Measurements from ENCODE around the gene ENG.

Gene ENG

GRCh38 chr9:127801955-127802575 lies 52.4 kb downstream of the ENG start:
- TF ChIP-seq SUZ12 (IDR thresholded peaks at IDR 0.05; ENCODE audit: extremely low read depth, insufficient read depth, insufficient read length) (no peak), ZNF274 (IDR thresholded peaks at IDR 0.05; ENCODE audit: low read depth, low read length) (no peak), YY1 (IDR thresholded peaks at IDR 0.05; ENCODE audit: insufficient read depth, insufficient read length) (no peak)
- DNase-seq (ENCODE audit: low read depth, low spot score): peak; percentile 58
- H3K9ac ChIP-seq (ENCODE audit: insufficient read length, low read depth): peak overlapping the region; percentile 65
- peak overlapping the region; percentile 34 for H3K4me3 ChIP-seq (ENCODE audit: insufficient read length, low read depth)
- H3K36me3 ChIP-seq (ENCODE audit: insufficient read depth, insufficient read length, low read length): peaks cover 32% of the 10 kb centered on the region
- no peaks in the 10 kb centered on the region for H3K27me3 ChIP-seq (ENCODE audit: insufficient read depth, insufficient read length)
- H3K9me3 ChIP-seq (ENCODE audit: insufficient read depth, low read length): no peaks in the 10 kb centered on the region
- H3K4me1 ChIP-seq (ENCODE audit: insufficient read depth, insufficient read length): peaks cover 6% of the 10 kb centered on the region

- DNase-seq (ENCODE audit: low read depth, low spot score): no peak
- H3K9ac ChIP-seq (ENCODE audit: insufficient read length, low read depth): no peak overlapping the region
Measured at GRCh38 chr9:127796852-127797370, 57.5 kb downstream of the ENG start.

GRCh38 chr9:127796225-127796813 lies 58.1 kb downstream of the ENG start:
- peaks cover 5% of the 10 kb centered on the region for H3K4me1 ChIP-seq (ENCODE audit: insufficient read depth, insufficient read length)
- no peak for TF ChIP-seq YY1 (IDR thresholded peaks at IDR 0.05; ENCODE audit: insufficient read depth, insufficient read length)
- no peak for TF ChIP-seq ZNF274 (IDR thresholded peaks at IDR 0.05; ENCODE audit: low read depth, low read length)
- TF ChIP-seq SUZ12 (IDR thresholded peaks at IDR 0.05; ENCODE audit: extremely low read depth, insufficient read depth, insufficient read length): no peak
- H3K9ac ChIP-seq (ENCODE audit: insufficient read length, low read depth): no peak overlapping the region
- no peaks in the 10 kb centered on the region for H3K27me3 ChIP-seq (ENCODE audit: insufficient read depth, insufficient read length)
- H3K4me3 ChIP-seq (ENCODE audit: insufficient read length, low read depth): no peak overlapping the region
- peaks cover 25% of the 10 kb centered on the region for H3K36me3 ChIP-seq (ENCODE audit: insufficient read depth, insufficient read length, low read length)
- no peaks in the 10 kb centered on the region for H3K9me3 ChIP-seq (ENCODE audit: insufficient read depth, low read length)
- DNase-seq (ENCODE audit: low read depth, low spot score): no peak

More at GRCh38 chr9:127796852-127797370, 57.5 kb downstream of the ENG start:
- Histone ChIP-seq H3K4me1 (ENCODE audit: insufficient read depth, insufficient read length) (peaks cover 5% of the 10 kb centered on the region), H3K9me3 (ENCODE audit: insufficient read depth, low read length) (no peaks in the 10 kb centered on the region), H3K36me3 (ENCODE audit: insufficient read depth, insufficient read length, low read length) (peaks cover 19% of the 10 kb centered on the region), H3K27me3 (ENCODE audit: insufficient read depth, insufficient read length) (no peaks in the 10 kb centered on the region), H3K4me3 (ENCODE audit: insufficient read length, low read depth) (no peak overlapping the region)
- no peak for TF ChIP-seq YY1 (IDR thresholded peaks at IDR 0.05; ENCODE audit: insufficient read depth, insufficient read length)
- no peak for TF ChIP-seq ZNF274 (IDR thresholded peaks at IDR 0.05; ENCODE audit: low read depth, low read length)
- no peak for TF ChIP-seq SUZ12 (IDR thresholded peaks at IDR 0.05; ENCODE audit: extremely low read depth, insufficient read depth, insufficient read length)

- H3K9ac ChIP-seq (ENCODE audit: insufficient read length, low read depth): no peak overlapping the region
Measured at GRCh38 chr9:127794001-127794791, 60.3 kb downstream of the ENG start.

GRCh38 chr9:127793093-127793708 lies 61.3 kb downstream of the ENG start:
- H3K36me3 ChIP-seq (ENCODE audit: insufficient read depth, insufficient read length, low read length): peaks cover 56% of the 10 kb centered on the region
- no peak for TF ChIP-seq YY1 (IDR thresholded peaks at IDR 0.05; ENCODE audit: insufficient read depth, insufficient read length)
- TF ChIP-seq ZNF274 (IDR thresholded peaks at IDR 0.05; ENCODE audit: low read depth, low read length): no peak
- no peak for TF ChIP-seq SUZ12 (IDR thresholded peaks at IDR 0.05; ENCODE audit: extremely low read depth, insufficient read depth, insufficient read length)
- DNase-seq (ENCODE audit: low read depth, low spot score): no peak
- peak overlapping the region; percentile 29 for H3K9ac ChIP-seq (ENCODE audit: insufficient read length, low read depth)
- H3K9me3 ChIP-seq (ENCODE audit: insufficient read depth, low read length): no peaks in the 10 kb centered on the region
- peaks cover 15% of the 10 kb centered on the region for H3K4me1 ChIP-seq (ENCODE audit: insufficient read depth, insufficient read length)
- H3K4me3 ChIP-seq (ENCODE audit: insufficient read length, low read depth): no peak overlapping the region
- H3K27me3 ChIP-seq (ENCODE audit: insufficient read depth, insufficient read length): no peaks in the 10 kb centered on the region

More at GRCh38 chr9:127794001-127794791, 60.3 kb downstream of the ENG start:
- Histone ChIP-seq H3K4me1 (ENCODE audit: insufficient read depth, insufficient read length) (peaks cover 8% of the 10 kb centered on the region), H3K27me3 (ENCODE audit: insufficient read depth, insufficient read length) (no peaks in the 10 kb centered on the region), H3K9me3 (ENCODE audit: insufficient read depth, low read length) (no peaks in the 10 kb centered on the region), H3K36me3 (ENCODE audit: insufficient read depth, insufficient read length, low read length) (peaks cover 46% of the 10 kb centered on the region), H3K4me3 (ENCODE audit: insufficient read length, low read depth) (no peak overlapping the region)
- TF ChIP-seq YY1 (IDR thresholded peaks at IDR 0.05; ENCODE audit: insufficient read depth, insufficient read length): no peak
- TF ChIP-seq ZNF274 (IDR thresholded peaks at IDR 0.05; ENCODE audit: low read depth, low read length): no peak
- no peak for TF ChIP-seq SUZ12 (IDR thresholded peaks at IDR 0.05; ENCODE audit: extremely low read depth, insufficient read depth, insufficient read length)
- DNase-seq (ENCODE audit: low read depth, low spot score): no peak

GRCh38 chr9:127792417-127793031 lies 61.9 kb downstream of the ENG start:
- Histone ChIP-seq H3K4me1 (ENCODE audit: insufficient read depth, insufficient read length) (peaks cover 15% of the 10 kb centered on the region), H3K27me3 (ENCODE audit: insufficient read depth, insufficient read length) (no peaks in the 10 kb centered on the region), H3K9me3 (ENCODE audit: insufficient read depth, low read length) (no peaks in the 10 kb centered on the region), H3K4me3 (ENCODE audit: insufficient read length, low read depth) (no peak overlapping the region), H3K9ac (ENCODE audit: insufficient read length, low read depth) (no peak overlapping the region), H3K36me3 (ENCODE audit: insufficient read depth, insufficient read length, low read length) (peaks cover 62% of the 10 kb centered on the region)
- no peak for DNase-seq (ENCODE audit: low read depth, low spot score)
- TF ChIP-seq YY1 (IDR thresholded peaks at IDR 0.05; ENCODE audit: insufficient read depth, insufficient read length) (no peak), SUZ12 (IDR thresholded peaks at IDR 0.05; ENCODE audit: extremely low read depth, insufficient read depth, insufficient read length) (no peak), ZNF274 (IDR thresholded peaks at IDR 0.05; ENCODE audit: low read depth, low read length) (no peak)
